GM21390 (cell line): ENCODE data around the gene TEAD2.
"Not testable (repeated sequence)": the region's sequence is repeated elsewhere in the genome, so short reads cannot be mapped to it uniquely, and the experiment has no call there.

Experiments
- ATAC-seq: cut with Tn5 transposase; IDR thresholded peaks from one replicate; pipeline ENCODE4 v1.9.1; 2021; ENCODE audit not compliant: unreplicated experiment

Gene TEAD2

GRCh38 chr19:49387936-49388372 is 25.7 kb upstream of the TEAD2 start, which contains the start of gene KASH5:
KASH5 (plus strand) TSS chr19:49388249; CDS start chr19:49390884, 2,635 bp downstream.
- ATAC-seq: no peak

- ATAC-seq: no peak
Observed at GRCh38 chr19:49383599-49383998, 21.4 kb upstream of the TEAD2 start.

GRCh38 chr19:49382639-49383038 is 20.4 kb upstream of the TEAD2 start:
- no peak for ATAC-seq

DNA sequence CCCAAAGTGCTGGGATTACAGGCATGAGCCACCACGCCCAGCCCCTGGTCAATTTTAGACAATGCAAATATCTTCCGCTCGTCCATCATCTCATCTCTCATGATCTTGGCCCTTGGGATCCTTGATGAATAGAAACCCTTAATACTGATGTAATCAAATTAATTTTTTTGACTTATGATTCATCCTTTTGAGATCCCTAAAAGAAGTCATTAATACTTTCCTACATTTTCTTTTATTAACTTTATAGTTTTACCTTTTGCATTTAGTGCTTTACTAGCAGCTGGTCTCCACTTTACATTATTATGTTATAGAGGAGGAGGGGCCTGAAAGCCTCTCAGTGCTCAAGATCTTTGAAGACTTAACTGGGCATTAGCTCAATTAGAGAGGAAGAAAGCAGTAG is 18.2 kb upstream of the TEAD2 start:
- no peak for ATAC-seq

- ATAC-seq: no peak
Observed at GRCh38 chr19:49378512-49378911, 16.3 kb upstream of the TEAD2 start.

DNA sequence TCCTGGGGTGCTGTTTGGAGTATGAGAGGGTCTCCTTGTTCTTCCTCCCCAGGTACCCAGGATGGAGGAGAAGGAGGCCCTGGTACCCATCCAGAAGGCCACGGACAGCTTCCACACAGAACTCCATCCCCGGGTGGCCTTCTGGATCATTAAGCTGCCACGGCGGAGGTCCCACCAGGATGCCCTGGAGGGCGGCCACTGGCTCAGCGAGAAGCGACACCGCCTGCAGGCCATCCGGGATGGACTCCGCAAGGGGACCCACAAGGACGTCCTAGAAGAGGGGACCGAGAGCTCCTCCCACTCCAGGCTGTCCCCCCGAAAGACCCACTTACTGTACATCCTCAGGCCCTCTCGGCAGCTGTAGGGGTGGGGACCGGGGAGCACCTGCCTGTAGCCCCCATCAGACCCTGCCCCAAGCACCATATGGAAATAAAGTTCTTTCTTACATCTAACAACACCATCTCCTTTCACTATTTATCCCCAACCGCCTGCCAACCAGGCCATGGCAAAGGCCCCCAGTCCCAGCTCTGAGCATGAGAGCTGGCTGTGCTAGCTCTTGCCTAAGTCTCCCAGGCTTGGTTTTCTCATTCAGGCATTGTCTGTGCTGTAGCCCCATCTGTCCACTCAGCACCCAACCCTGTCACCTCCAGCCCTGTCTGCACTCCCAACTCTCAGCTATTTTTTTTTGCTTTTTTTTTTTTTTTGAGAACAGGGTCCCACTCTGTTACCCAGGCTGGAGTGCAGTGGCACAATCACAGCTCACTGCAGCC is 12.6 kb upstream of the TEAD2 start:
- no peak for ATAC-seq

- not testable (repeated sequence) for ATAC-seq
Observed at GRCh38 chr19:49373174-49373573, 11.0 kb upstream of the TEAD2 start.

GRCh38 chr19:49371184-49371583 is 9.0 kb upstream of the TEAD2 start:
- ATAC-seq: no peak

- no peak for ATAC-seq
Observed at GRCh38 chr19:49368711-49369358, 6.6 kb upstream of the TEAD2 start.

DNA sequence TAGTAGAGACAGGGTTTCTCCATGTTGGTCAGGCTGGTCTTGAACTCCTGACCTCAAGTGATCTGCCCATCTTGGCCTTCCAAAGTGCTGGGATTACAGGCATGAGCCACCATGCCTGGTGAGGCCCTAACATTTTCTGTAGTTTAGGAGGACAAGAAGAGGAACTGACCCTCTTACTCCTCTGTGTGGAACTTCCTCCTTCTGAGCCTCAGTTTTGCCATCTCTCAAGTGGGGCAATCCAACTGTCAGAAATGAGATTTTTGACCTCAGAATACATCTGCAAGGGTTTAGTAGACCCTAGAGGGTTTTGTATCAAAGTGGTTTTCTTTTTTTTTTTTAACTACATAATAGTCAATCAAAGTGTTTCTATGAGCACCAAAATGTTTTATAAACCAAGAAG is 3.9 kb upstream of the TEAD2 start:
- no peak for ATAC-seq

DNA sequence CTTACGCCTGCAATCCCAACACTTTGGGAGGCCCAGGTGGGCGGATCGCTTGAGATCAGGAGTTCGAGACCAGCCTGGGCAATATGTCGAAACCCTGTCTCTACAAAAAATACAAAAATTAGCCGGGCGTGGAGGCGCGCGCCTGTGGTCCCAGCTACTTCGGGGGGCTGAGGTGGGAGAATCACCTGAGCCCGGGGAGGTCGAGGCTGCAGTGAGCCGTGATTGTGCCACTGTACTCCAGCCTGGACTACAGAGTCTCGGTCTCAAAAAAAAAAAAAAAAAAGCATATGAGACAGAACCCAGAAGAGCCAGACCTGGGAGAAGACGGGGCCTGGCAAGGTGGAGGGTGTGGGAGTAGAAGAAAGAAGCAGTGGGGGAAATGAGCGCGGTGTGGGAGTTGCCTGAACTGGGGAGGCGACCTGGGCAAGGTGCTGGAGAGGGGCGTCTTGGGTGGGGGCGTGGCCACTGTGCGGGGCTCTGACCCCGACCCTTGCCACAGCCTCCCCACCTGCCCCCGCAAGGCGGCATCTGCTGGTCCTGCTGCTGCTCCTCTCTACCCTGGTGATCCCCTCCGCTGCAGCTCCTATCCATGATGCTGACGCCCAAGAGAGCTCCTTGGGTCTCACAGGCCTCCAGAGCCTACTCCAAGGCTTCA is 2.0 kb upstream of the TEAD2 start:
- no peak for ATAC-seq

DNA sequence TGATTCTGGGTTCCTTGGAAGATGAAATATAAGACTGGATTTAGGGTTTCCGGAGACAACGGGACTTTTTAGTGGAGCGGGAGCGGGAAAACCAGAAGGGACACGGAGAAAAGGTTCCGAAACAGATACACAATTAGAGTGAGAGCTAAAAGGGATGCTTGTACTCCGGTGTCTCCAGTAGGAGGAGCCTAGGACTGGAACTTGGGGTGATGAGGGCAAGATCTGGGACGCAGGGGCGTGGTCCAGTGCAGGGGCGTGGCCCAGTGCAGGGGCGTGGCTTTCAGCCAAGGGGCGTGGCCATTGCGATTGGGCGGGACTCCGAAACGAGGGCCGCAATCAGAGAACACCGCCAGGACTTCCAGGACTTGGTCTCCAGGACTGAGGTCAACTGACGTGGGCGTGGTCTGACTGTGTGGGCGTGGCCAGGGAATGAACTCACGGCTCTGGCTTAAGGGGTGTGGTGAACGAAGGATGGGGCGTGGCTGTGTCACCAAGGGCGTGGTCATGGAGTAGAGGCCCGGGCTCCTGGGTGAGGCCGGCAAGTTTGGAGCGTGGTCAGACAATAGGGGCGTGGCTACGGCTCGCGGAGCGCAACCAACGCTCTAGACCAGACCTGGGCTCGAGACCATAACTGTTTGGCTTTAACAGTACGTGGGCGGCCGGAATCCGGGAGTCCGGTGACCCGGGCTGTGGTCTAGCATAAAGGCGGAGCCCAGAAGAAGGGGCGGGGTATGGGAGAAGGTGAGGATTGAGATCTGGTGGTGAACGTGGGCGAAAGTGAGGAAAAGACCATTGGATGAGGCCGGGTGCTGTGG is 1.3 kb upstream of the TEAD2 start, which contains the start of gene DKKL1:
DKKL1 (plus strand) TSS at position 610 of the 815 bp plus-strand sequence; CDS start at position 732, 122 bp downstream.
- no peak for ATAC-seq

DNA sequence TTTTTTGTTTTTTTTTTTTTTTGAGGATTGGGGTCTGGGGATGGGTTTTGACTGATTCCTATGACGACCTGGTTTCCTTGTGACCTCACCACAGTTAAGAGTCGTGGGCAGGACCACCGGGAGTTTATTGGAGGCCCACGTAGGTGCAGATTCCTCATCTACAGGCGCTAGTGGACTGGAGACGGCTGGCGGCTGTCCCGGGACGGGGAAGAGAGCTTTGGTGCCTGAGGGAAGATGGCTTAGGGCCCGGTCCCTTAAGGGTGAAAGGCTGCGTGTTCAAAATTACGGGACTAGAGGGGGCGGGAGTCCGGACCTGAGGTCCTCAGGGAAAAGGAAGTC is 682 bp upstream of the TEAD2 start:
- no peak for ATAC-seq

GRCh38 chr19:49361438-49362047 is 673 bp downstream of the TEAD2 start:
- no peak for ATAC-seq

DNA sequence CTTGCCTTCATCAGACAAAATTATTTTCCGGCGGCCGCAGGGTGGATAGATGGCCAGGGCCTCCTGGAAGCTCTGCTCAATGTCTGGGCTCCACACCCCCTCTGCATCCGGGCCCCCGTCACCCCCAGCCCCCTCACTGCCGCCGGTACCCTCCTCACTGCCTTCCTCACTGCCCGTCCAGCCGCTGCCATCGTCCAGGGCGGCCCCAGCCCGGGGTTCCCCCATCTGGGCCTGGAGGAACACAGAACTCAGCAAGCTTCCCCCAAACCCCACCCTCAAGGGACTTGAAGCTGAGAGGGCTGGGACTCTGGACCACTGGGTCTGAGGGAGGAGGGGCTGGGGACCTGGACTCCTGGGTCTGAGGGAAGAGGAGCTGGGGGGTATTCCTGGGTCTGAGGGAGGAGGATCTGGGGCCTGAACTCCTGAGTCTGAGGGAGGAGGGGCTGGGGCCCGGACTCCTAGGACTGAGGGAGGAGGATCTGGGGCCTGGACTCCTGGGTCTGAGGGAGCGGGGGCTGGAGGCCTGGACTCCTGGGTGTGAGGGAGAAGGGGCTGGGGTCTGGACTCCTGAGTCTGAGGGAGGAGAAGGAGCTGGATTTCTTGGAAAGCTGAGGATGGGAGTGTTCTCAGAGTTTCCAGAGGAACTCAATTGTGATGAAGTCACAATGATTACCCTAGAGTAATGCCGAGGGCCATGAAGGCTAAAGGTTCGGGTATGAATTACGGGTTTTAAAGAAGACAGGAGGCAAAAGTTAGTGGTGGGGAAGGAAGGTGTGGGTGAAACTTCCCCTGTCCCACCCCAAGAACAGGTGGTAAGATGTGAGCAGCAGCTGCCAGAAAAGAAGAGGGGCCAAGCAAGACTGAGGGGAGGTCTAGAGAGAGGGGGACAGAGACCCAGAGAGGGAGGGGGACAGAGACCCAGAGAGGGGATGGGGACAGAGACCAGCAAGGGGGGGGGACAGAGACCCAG is 2.1 kb downstream of the TEAD2 start:
- ATAC-seq: no peak

- ATAC-seq: no peak
Observed at GRCh38 chr19:49357186-49357585, 5.0 kb downstream of the TEAD2 start.

- ATAC-seq: no peak
Observed at GRCh38 chr19:49356382-49356781, 5.8 kb downstream of the TEAD2 start.

DNA sequence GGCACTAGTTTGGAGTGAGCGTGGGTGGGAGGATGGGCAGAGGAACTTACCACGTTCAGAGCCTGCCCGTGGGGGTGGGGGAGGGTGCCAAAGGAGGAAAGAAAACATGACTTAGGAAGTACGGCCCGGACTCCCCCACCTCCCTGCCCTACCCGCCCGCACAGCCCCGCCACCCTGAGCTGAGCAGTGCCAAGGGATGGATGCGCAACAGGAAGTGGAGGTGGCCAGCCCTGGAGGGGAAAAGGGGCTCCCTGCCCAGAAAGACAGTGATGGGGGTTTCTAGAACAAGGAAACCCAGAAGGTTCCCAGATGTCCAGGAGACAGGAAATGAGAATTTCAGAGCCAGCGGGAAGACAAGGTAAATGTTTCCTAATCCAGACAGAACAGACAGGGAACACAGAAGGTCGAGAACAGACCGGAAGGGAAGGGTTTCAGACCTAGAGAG is 6.3 kb downstream of the TEAD2 start:
- no peak for ATAC-seq

GRCh38 chr19:49349567-49349966 is 12.6 kb downstream of the TEAD2 start:
- ATAC-seq: no peak
